Activated T-cell treated with anti-CD3 and anti-CD28 coated beads for 48 hours (primary cell): ENCODE results near the gene TNIK.
A peak's percentile ranks its signal among the peaks of the same experiment; 100 is the strongest.

Experiments used
- DNase-seq: peaks from one replicate; pipeline ENCODE4 v3.0.0-alpha.2; 2020; ENCODE audit warnings: low read depth

TNIK gene

GRCh38 chr3:171223396-171223795 lies 236.8 kb downstream of the TNIK start:
- DNase-seq = no peak

GRCh38 chr3:171222995-171223394 lies 237.2 kb downstream of the TNIK start:
- no peak for DNase-seq

DNA sequence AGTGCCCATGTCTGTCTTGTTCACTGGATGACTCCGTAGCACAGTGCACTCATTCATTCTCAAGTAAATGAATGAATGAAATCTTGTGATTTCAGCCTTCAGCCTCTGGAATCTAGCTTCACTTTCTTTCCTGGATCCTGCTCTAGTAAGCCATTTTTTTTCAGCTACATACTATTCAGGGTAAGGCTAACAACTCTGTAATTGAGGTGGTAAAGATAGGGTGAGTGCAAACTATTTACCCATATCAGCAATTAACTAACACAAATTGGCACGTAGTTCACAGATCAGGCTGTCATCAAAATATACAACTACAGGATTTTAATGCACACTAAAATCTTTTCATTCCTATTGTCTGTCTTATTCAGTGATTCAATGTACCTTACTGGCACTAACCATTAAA lies 238.6 kb downstream of the TNIK start:
- no peak for DNase-seq

GRCh38 chr3:171221104-171221503 lies 239.1 kb downstream of the TNIK start:
- DNase-seq = no peak

GRCh38 chr3:171219258-171219657 lies 240.9 kb downstream of the TNIK start:
- DNase-seq = no peak

GRCh38 chr3:171218069-171218468 lies 242.1 kb downstream of the TNIK start:
- no peak for DNase-seq

GRCh38 chr3:171213907-171214306 lies 246.3 kb downstream of the TNIK start:
- no peak for DNase-seq

- DNase-seq = no peak
These were observed 247.0 kb downstream of the TNIK start for GRCh38 chr3:171213178-171213577.

DNA sequence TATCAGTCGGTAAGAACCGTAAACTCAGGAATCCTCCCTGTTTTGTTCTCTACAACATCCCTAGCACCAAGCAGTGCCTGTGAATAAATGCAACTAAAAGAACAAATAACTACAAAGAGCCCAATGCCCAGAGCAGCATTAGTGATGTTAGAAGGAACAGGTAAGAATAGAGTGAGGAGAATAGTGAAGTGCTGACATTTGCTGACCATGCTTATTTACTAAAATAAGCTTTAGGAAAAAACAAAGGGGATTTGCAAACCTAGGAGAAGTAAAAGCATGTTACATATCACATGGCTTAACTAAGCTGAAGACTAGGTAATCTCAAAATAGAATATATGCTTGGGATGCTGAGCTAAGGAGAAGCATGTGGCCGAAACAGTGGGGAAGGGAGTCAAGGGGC lies 247.6 kb downstream of the TNIK start:
- no peak for DNase-seq

DNA sequence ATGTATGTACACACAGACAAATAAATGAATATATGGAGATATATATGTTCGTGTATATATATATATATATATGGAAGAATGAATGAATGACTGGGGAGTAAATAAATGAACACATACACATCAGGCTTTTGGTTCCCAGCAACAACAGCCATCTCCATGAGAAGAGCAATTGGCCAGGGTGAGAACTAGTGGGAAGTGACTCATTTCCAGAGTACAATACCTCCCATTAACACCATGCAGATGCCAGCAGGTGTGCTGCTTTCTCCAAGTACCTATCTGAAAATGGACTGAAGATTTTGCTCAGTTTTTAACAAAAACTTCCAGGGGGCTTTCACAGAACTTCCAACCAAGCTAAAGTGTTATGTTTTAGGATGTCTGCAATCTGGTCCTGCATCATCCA lies 253.9 kb downstream of the TNIK start:
- no peak for DNase-seq

- DNase-seq = no peak
These were observed 255.3 kb downstream of the TNIK start for GRCh38 chr3:171204942-171205341.

DNA sequence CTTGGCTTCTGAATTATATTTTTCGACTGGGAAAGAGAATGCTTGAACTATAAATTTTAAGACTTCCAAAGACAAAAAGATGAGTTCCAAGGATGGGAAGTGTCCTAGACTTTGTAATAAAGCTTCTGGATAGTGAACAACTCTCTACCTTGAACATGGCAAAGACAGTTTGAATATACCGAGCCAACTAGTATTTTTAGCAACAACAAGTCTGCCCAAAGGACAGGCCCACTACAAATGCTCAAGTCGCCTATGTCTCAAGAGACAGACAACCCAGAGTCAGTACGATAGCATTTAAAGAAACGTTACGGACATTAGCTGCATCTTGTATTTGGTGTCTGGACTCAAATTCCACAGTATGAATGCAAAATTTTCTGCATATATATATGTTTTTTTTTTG lies 258.4 kb downstream of the TNIK start:
- no peak for DNase-seq

DNA sequence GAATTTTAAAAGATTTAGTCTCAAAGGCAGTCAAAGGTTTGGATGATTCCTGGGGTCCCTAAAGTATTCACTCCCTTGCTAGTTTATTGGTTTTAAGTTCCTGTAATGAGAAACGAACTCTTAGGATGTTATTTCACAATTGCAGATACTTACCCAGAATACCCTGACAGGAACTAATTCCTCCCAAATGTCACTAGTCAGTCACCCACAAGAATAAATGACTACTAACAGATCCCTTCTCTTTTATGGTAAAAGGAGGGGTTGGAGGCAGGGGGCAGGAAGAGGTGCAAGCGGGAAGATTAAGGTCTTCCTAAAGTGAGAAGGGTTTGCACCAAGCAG lies 259.5 kb downstream of the TNIK start:
- no peak for DNase-seq

DNA sequence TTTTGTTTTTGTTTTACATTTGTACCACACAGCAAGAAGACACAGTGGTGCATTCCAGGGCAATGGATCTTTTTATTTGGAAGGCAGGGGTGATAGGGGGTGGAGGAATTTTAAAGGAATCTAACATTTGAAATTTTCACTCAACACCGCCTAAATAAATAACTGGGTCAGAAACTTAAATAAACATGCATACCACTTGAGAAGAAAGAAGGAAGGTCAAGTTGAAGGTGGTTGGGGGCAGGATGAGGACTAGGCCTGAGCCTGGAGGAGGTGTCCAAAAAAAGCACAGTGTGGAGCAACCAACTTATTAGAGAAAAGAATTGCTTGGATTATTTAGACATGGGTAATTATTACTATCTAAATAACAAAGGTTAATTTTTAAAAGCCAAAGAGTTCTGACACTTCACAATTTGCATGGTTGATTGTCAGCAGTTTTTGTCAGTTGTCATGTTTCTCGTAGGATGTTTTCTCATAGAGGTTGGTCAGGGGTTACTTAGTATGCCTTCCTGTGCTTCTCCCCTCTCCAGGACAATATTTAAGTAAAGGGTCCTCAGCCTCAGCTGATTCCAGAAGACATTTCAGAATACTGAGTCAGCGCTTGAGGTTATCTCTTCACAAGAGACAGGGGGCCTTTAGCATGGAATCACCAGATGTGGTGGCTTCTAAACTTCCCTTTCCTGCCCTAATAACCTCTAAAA lies 260.0 kb downstream of the TNIK start:
- DNase-seq = no peak

DNA sequence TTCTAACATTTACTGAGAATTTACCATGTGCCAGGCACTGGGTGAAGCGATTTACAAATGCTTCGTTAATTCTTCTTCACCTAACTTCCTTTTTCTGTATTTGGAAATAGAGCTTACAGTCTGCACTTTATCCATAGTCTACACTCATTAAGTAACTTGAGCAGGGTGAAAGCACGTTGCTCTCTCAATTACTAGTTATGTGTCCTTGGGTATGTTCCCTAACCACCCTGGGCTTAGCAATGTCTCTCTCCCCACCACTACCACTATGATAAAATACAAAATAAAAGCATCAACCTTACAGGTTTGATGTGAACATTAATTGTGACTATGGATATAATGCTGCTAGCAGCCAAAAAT lies 260.8 kb downstream of the TNIK start:
- DNase-seq = no peak

DNA sequence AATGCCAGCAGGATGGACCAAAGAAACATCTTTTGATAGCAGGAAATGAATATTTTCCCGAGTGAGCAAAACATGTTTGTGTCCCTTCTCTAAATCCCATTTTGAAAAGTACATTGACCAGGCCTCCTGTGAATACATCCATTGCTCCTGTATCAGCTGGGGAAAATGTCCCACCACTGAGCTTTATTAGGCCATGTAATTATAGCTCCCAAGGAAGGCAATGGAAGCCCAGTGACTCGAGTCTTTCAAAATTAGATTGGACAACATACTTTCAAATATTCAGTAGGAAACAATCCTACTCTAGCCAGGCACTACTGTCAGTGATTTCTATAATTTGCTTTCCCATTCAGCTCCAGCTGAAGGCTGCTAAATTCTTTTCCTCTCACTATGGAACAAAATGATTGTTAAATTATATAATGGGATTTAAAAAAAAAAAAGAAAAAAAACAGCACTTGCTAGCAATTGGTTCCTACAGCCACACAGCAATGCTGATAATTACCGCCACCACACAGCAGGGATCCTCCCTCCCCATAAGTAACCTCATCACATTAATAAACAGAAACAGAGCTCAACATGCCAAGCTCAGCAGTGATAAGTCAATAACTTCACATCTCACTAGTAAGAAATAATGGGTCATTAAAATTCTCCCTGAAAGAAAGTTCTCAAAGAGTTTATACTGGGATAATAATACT lies 261.3 kb downstream of the TNIK start:
- no peak for DNase-seq

DNA sequence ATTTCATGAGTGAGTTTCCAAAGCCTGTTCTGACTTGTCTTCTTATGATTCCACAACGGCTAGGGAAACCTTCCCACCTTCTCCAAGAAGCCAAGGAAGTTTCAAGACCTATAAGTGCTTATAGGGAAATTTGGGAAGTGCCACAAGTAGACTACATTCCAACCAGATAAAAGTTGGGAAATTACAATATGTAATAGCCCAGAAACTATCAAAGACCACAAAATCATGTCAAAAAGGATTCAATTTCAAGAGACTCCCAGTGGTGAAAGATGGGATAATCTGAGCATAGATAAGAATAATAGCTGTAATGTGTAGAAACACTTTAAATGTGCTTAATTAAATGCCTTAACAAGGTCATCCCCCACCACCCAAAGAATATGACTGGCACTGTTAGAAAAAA lies 264.5 kb downstream of the TNIK start:
- no peak for DNase-seq

GRCh38 chr3:171194965-171195364 lies 265.2 kb downstream of the TNIK start:
- DNase-seq = no peak

DNA sequence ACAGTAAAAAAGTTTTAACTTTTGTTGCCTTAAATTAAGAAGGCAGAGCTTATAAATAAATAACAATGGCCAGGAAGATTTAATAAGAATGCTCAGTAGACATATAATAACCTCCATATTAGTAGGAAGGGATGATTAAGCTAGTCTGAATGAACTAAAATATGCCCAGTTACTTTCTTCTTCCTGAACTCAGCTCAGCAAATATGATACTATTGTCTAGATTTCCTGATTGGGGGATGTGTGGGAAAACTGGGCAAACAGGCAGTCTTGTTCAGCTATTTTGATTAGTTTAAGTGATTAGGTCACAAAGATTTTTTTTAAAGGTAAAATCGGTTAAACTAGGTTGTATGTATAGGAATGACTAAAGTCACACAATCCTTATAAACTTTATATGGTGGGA lies 266.5 kb downstream of the TNIK start:
- DNase-seq = no peak

DNA sequence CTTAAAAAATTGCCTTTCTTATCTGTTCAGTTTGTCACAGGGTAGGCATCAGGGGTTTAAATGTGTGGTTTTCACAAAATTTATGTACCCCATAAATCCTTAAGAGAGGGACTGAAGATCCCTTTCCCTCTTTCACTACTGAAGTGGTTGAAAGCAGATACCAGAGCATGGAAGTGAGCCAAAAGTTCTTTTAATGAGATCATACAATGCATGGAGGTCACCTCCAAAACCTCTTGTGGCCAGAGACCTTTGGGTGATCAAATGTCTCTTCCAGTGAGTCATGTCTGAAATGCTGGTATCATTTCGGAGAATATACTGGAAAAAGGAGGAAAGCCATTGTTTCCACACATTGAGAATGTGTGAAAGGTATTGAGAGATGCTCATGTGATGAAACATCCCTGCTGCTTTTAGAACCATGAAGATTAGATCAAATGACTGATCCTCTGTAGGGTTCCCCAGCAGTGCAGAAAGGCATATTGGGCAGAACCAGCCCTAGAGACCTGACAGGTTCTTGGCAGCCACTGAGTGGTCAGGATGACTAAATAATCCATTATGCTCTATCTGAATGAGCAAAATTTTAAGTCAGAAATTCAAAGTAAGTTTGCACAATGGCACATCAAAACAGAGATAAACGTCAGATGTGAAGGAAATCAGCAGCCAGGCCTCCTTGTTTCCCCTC lies 267.9 kb downstream of the TNIK start:
- peak; percentile 12 for DNase-seq

- no peak for DNase-seq
These were observed 269.5 kb downstream of the TNIK start for GRCh38 chr3:171190668-171191067.

DNA sequence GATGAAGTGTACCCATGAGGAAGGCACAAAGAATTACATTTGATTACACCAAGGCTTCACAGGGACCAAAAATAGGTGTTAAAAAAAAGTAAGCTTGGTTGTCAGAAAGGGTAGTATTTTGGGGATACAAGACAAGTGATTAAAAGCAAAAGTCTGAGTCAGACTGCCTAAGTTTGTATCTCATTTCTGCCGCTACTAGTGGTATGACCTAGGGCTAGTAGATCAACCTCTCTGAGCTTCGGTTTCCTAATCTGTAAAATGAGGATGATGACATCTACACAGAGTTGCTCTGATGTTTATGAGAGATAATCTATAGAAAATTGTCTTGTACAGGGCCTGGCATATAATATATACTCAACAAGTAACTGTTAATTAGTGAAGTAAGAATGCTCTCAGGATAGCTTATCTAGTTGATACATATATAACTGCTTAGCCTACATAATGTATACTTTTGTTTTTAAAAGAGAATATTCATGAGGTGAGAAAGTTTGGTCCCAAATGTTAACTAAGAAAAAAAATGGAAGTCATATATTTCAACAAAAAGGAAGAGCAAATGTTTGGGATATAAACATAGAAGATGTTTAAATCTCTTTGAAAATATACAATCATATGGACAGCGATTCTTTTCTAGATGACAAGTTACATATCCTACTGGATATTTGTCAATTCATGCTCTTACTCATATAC lies 270.7 kb downstream of the TNIK start:
- no peak for DNase-seq

DNA sequence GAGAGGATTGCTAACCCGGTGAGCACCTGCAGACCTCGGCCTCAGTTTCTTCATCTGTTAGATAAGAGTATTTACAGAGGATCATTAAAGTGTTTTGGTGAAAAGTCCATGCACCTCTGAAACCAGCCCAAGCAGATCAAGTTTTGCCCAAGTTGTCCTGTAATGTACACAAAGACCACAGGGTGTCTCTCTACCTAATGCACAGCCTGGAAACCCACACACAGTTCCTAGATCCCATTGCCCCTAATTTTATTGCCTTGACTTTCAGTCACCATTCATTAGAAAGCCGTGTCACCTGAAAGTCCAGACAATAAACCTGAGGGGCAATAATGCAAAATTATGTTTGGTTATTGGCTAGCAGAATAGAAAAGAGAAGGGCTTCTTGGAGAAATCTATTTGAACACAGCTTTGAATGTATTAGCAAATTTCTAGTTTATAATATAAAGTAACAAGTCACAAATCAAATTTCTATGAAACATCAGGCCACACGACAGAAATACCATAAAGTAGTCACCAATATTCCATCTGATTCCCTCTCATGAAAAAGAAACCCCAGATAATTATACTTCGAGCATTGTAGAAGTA lies 272.4 kb downstream of the TNIK start:
- no peak for DNase-seq
